ENCODE measurements around the gene WBP1L. TPM values are rescaled to one million over a fixed set of nuclear protein-coding genes. Genes with fewer than 3 reads are reported as not detected.

The WBP1L gene
- total RNA-seq, 2 experiments from 2014 or later, result 17.6 to 24.4 TPM

GRCh38 chr10:102813017-102813541 is 69.3 kb downstream of the WBP1L start:
- ChIA-PET CTCF (ENCODE audit: unreplicated experiment) (no interaction called here), POLR2A (interaction anchor here (0.6 kb wide), 1 partner anchor 422 kb away, joined by 4 read pairs; no protein-coding TSS in a partner anchor)
- Histone ChIP-seq H3K79me2 (ENCODE audit: insufficient read depth, low read depth, low read length) (no peaks in the 10 kb centered on the region), H3K27ac (ENCODE audit: low read depth, low read length, poor library complexity, severe bottlenecking) (peak overlapping the region; percentile 74), H3K4me2 (ENCODE audit: low read length) (peak overlapping the region; percentile 54; the same call in 1 of the 2 replicates), H3K9me2 (ENCODE audit: insufficient read depth, low read length) (no peaks in the 10 kb centered on the region), H3K4me3 (ENCODE audit: low read depth, low read length, poor library complexity, severe bottlenecking) (no peak overlapping the region), H2AFZ (ENCODE audit: low read length) (no peak overlapping the region), H3K36me3 (ENCODE audit: insufficient read depth, low read length) (peaks cover 39% of the 10 kb centered on the region), H4K20me1 (ENCODE audit: insufficient read depth, low read length) (no peaks in the 10 kb centered on the region), H3K4me1 (ENCODE audit: insufficient read depth, low read length, poor library complexity, severe bottlenecking) (peaks cover 52% of the 10 kb centered on the region), H3K9me3 (ENCODE audit: low read length) (no peaks in the 10 kb centered on the region)
- no peak for DNase-seq (ENCODE audit: low spot score)
- intact Hi-C loops (cut with micrococcal nuclease; ENCODE audit: unreplicated experiment), result loop anchor here (5.0 kb wide), 1 partner anchor 66 kb away; no protein-coding TSS in a partner anchor
- no TSS peak for BruUV-seq (replicated peaks)
- TF ChIP-seq EZH2phosphoT487 (IDR thresholded peaks at IDR 0.05; ENCODE audit: borderline replicate concordance, low read depth, low read length) (no peak), CTCF (conservative IDR thresholded peaks at IDR 0.05; ENCODE audit: low read length) (no peak)

GRCh38 chr10:102813734-102814452 is 70.1 kb downstream of the WBP1L start:
- H3K9me3 ChIP-seq (ENCODE audit: low read length), result no peaks in the 10 kb centered on the region
- DNase-seq (ENCODE audit: low spot score), result no peak
- peaks cover 52% of the 10 kb centered on the region for H3K4me1 ChIP-seq (ENCODE audit: insufficient read depth, low read length, poor library complexity, severe bottlenecking)
- no TSS peak for BruUV-seq (replicated peaks)
- ChIA-PET CTCF (ENCODE audit: unreplicated experiment) (no interaction called here), POLR2A (no interaction called here)
- no peaks in the 10 kb centered on the region for H3K9me2 ChIP-seq (ENCODE audit: insufficient read depth, low read length)
- intact Hi-C loops (cut with micrococcal nuclease; ENCODE audit: unreplicated experiment), result loop anchor here (5.0 kb wide), 1 partner anchor 67 kb away; no protein-coding TSS in a partner anchor
- TF ChIP-seq EZH2phosphoT487 (IDR thresholded peaks at IDR 0.05; ENCODE audit: borderline replicate concordance, low read depth, low read length), result no peak
- TF ChIP-seq CTCF (conservative IDR thresholded peaks at IDR 0.05; ENCODE audit: low read length), result no peak
- H3K4me2 ChIP-seq (ENCODE audit: low read length), result peak overlapping the region; percentile 24; the same call in 1 of the 2 replicates
- H4K20me1 ChIP-seq (ENCODE audit: insufficient read depth, low read length), result no peaks in the 10 kb centered on the region
- no peaks in the 10 kb centered on the region for H3K79me2 ChIP-seq (ENCODE audit: insufficient read depth, low read depth, low read length)
- peaks cover 39% of the 10 kb centered on the region for H3K36me3 ChIP-seq (ENCODE audit: insufficient read depth, low read length)
- H3K4me3 ChIP-seq (ENCODE audit: low read depth, low read length, poor library complexity, severe bottlenecking), result no peak overlapping the region
- H3K27ac ChIP-seq (ENCODE audit: low read depth, low read length, poor library complexity, severe bottlenecking), result peak overlapping the region; percentile 74
- H2AFZ ChIP-seq (ENCODE audit: low read length), result no peak overlapping the region

- POLR2A ChIA-PET, result no interaction called here
These were observed 70.7 kb downstream of the WBP1L start for GRCh38 chr10:102814453-102814871.

More at GRCh38 chr10:102814453-102814871, 70.7 kb downstream of the WBP1L start:
- Histone ChIP-seq H3K36me3 (ENCODE audit: insufficient read depth, low read length) (peaks cover 39% of the 10 kb centered on the region), H3K27ac (ENCODE audit: low read depth, low read length, poor library complexity, severe bottlenecking) (peak overlapping the region; percentile 74), H3K79me2 (ENCODE audit: insufficient read depth, low read depth, low read length) (no peaks in the 10 kb centered on the region), H3K4me2 (ENCODE audit: low read length) (peak overlapping the region; percentile 24; the same call in 1 of the 2 replicates), H3K9me3 (ENCODE audit: low read length) (no peaks in the 10 kb centered on the region), H3K4me1 (ENCODE audit: insufficient read depth, low read length, poor library complexity, severe bottlenecking) (peaks cover 52% of the 10 kb centered on the region), H3K9me2 (ENCODE audit: insufficient read depth, low read length) (no peaks in the 10 kb centered on the region), H3K4me3 (ENCODE audit: low read depth, low read length, poor library complexity, severe bottlenecking) (no peak overlapping the region), H4K20me1 (ENCODE audit: insufficient read depth, low read length) (no peaks in the 10 kb centered on the region), H2AFZ (ENCODE audit: low read length) (no peak overlapping the region)
- CTCF ChIA-PET (ENCODE audit: unreplicated experiment), result no interaction called here
- BruUV-seq (replicated peaks), result TSS peak; percentile 38
- no peak for TF ChIP-seq EZH2phosphoT487 (IDR thresholded peaks at IDR 0.05; ENCODE audit: borderline replicate concordance, low read depth, low read length)
- TF ChIP-seq CTCF (conservative IDR thresholded peaks at IDR 0.05; ENCODE audit: low read length), result no peak
- peak; percentile 40 for DNase-seq (ENCODE audit: low spot score)
- intact Hi-C loops (cut with micrococcal nuclease; ENCODE audit: unreplicated experiment), result loop anchor here (5.0 kb wide), 1 partner anchor 67 kb away; no protein-coding TSS in a partner anchor
